Mucosa of rectum (tissue), 2 donors: Measurements from ENCODE around the gene RAB3IP.

ENCODE experiments used
- H3K27ac ChIP-seq, 2 donors: one replicate each; pipeline ENCODE4 v1.7.0; 2013; ENCODE audit warnings: inconsistent platforms in 2 of 2, low read depth in 2 of 2, low read length in 2 of 2
- H3K27me3 ChIP-seq, 2 donors: one replicate each; pipeline ENCODE4 v1.7.0; 2013; ENCODE audit warnings: low read length in 2 of 2; ENCODE audit not compliant: control insufficient read depth in 2 of 2, insufficient read depth in 2 of 2
- H3K36me3 ChIP-seq, 2 donors: one replicate each; pipeline ENCODE4 v1.7.0; 2013; ENCODE audit warnings: low read length in 2 of 2; ENCODE audit not compliant: control insufficient read depth in 2 of 2, insufficient read depth in 2 of 2
- H3K4me1 ChIP-seq, 2 donors: one replicate each; pipeline ENCODE4 v1.7.0; 2013; ENCODE audit warnings: low read length in 2 of 2, mild to moderate bottlenecking in 1 of 2; ENCODE audit not compliant: control insufficient read depth in 2 of 2, insufficient read depth in 2 of 2
- H3K4me3 ChIP-seq, 2 donors: one replicate each; pipeline ENCODE4 v1.7.0; 2013; ENCODE audit warnings: low read length in 2 of 2
- H3K9ac ChIP-seq, 2 donors: one replicate each; pipeline ENCODE4 v1.7.0; 2013; ENCODE audit warnings: low read length in 2 of 2, low read depth in 1 of 2, mild to moderate bottlenecking in 1 of 2
- H3K9me3 ChIP-seq, 2 donors: one replicate each; pipeline ENCODE4 v1.7.0; 2013; ENCODE audit warnings: low read length in 2 of 2; ENCODE audit not compliant: control insufficient read depth in 2 of 2
- donor health status: healthy.
- donor health status: Normal muscosa, but diverticular disease.

The RAB3IP gene, protein sequence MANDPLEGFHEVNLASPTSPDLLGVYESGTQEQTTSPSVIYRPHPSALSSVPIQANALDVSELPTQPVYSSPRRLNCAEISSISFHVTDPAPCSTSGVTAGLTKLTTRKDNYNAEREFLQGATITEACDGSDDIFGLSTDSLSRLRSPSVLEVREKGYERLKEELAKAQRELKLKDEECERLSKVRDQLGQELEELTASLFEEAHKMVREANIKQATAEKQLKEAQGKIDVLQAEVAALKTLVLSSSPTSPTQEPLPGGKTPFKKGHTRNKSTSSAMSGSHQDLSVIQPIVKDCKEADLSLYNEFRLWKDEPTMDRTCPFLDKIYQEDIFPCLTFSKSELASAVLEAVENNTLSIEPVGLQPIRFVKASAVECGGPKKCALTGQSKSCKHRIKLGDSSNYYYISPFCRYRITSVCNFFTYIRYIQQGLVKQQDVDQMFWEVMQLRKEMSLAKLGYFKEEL

DNA sequence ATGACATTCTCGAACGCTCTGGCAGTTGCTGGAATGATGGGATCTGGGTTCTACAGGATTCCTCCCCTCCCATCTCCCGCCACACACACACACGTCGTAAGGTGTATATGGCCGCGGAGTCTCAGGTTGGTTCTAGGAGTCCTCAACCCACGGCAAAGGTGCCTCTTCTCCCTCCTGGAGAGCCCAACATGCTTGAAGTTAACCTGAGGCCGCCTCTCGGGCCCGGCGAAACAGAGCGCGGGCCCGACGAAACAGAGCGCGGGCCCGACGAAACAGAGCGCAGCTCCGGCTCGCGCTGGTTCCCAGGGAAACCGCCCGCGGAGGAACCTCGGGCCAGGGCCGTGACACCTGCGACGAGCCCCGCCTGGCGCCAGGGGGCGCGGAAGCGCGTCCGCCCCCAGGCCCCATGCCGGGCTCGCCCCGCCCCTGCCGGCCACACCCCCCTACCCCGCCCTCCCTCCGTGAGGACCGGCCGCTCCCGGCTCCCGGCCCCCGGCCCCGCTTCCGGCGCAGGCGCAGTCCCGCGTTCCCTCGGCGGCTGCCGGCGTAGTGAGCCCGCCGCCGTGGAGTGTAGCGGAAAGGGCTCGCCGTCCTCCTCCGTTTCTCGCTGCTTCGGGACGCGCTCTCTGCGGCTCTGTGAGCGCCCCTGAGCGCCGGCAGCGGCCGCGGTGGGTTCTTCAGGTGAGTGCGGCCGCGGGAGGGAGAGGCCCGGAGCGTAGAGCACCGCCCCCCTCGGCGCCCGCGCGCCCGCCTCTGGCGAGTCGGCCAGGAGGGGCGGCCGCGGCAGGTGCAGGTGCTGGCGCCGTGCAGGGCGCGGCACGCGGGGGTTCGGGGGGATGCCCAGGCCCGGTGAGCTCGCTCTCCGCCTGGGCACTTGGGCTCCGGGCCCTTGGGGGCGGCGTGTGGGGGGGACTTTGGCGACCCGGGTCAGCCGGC, at the start of gene RAB3IP:
RAB3IP (plus strand) TSS at position 510 of the 936 bp plus-strand sequence. CDS start 16,549 bp downstream, outside the sequence.
- Histone ChIP-seq H3K27ac (peak within 1 kb of the TSS; percentile 94 to 96), H3K9me3 (no peaks in the 10 kb centered on the region), H3K4me1 (peaks cover 10 to 12% of the 10 kb centered on the region in 2 donors), H3K36me3 (no peaks in the 10 kb centered on the region), H3K9ac (peak within 1 kb of the TSS; percentile 88 to 90), H3K4me3 (peak within 1 kb of the TSS; percentile 78 to 88), H3K27me3 (no peaks in the 10 kb centered on the region)

DNA sequence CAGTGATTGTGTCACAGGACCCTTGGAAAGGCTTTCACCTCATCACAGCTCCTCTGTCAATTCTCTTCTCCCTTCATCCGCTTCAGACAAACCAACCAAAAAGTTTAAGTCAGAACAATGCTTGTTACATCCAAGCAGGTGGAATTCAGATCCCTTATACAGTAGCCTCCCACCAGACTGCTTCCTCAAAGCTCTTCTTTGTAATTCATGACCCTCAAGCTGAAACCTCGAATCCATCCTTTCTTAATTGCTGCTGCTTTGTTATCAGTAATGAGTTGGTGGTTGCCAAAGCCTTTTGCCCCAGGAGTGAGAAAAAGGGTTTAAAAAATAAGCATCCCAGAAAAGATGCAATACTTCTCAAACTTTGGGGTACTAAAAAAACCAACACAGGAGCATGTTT, 49.0 kb upstream of the RAB3IP start:
- Histone ChIP-seq H3K27me3 (no peaks in the 10 kb centered on the region), H3K9ac (no peak overlapping the region), H3K36me3 (no peaks in the 10 kb centered on the region), H3K4me3 (no peak overlapping the region), H3K27ac (no peak overlapping the region), H3K4me1 (no peaks in the 10 kb centered on the region), H3K9me3 (no peaks in the 10 kb centered on the region)

DNA sequence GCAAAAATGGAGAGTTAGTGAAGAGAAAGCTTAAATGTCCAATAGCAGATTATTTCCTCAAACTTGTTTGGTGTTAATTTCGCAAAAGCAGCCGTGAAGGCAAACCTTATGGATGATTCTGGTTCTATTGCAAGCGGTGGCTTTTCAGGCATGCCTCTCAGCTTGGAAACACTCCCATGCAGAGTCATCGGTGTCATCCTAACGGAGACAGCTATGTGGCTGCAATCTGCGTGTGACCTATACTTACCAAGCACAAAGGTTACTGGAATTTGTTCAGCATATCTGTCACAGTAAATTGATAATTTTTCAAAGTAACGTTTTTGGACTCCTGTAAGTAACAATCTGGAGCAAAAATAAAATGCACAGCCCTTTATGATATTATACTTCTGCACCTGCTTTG, 44.5 kb upstream of the RAB3IP start:
- no peaks in the 10 kb centered on the region for H3K9me3 ChIP-seq
- H3K27ac ChIP-seq: no peak overlapping the region
- no peaks in the 10 kb centered on the region for H3K4me1 ChIP-seq
- H3K36me3 ChIP-seq: no peaks in the 10 kb centered on the region
- H3K9ac ChIP-seq: no peak overlapping the region
- no peak overlapping the region for H3K4me3 ChIP-seq
- H3K27me3 ChIP-seq: no peaks in the 10 kb centered on the region

DNA sequence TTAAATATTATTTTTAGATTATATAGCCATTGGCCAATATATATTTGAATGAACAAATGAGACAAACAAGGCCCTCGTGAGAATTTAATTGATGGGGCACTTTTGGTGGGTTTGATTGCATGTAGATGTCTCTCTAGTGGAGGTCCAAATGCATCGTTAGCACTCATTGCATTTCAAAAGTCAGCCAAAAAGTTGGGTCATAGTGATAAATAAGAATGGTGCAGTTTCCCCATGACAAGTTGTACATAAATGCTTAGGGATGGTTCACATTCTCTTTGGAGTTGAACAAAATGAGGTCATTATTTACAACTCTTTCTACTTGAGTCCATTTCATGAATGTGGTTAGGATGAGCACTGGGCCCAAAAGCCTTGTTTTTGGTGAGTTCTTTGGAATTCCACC, 40.6 kb upstream of the RAB3IP start:
- no peak overlapping the region for H3K27ac ChIP-seq
- no peaks in the 10 kb centered on the region for H3K27me3 ChIP-seq
- no peaks in the 10 kb centered on the region for H3K36me3 ChIP-seq
- H3K4me1 ChIP-seq: no peaks in the 10 kb centered on the region
- no peaks in the 10 kb centered on the region for H3K9me3 ChIP-seq
- no peak overlapping the region for H3K9ac ChIP-seq
- no peak overlapping the region for H3K4me3 ChIP-seq

DNA sequence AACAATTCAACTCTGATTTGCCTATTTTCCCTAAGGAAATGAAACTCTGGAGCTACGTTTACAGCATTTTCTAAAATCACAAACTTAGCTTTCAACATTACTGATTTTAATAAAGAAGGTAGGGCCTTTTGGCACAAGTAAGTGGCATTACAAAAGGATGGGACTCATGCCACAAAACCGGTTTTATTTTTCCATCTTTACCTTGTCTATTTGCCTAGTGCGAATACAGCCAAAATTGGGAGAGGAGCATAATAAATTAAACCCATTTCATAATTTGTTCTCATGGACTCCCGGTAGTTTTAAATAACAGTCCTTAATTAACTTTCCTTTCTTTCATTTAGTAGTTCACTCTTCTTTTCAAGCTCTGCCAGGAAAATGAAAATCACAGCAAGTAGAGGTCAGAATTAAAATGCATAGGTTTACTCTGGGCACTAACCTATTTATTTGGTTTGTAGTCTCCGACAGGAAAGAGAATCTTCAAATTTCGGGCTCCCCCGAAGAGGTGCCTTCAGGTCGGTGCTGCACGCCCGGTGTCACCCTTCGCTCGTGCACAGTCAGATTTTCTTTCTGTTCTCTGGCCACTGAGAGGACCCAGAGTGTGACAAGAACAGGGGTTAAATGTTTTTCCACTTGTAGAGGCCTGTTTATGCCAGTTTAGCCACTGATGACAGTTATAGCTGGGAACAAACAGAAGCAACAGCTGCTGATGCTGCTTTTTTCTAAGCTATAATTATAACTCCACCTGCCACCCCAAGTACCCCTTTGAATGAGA, 39.7 kb upstream of the RAB3IP start, which contains the start of gene BEST3:
BEST3 (minus strand) TSS at position 535 of the 772 bp plus-strand sequence. CDS start 1,505 bp downstream, outside the sequence.
- Histone ChIP-seq H3K27ac (no peak within 1 kb of the TSS), H3K4me3 (no peak within 1 kb of the TSS), H3K36me3 (no peaks in the 10 kb centered on the region), H3K9ac (no peak within 1 kb of the TSS), H3K27me3 (no peaks in the 10 kb centered on the region), H3K9me3 (no peaks in the 10 kb centered on the region), H3K4me1 (no peaks in the 10 kb centered on the region)

DNA sequence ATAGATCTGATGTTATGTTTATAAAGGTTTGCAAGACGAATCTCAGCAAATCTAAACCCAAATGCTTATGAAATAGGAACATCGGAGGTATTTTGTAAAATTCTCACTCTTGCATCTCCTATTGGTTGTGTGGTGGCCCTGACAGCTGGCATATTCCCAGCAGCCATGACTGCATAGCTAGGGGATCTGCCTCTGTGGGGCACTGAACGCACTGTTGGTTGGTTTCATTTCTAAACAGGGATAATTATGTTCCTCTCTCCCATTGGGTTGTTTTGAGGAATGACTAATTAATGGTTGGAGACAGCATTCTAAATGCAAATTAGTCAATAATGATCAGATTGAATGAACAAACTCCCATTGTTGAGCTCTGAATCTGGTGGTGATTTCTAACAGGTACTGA, 36.8 kb upstream of the RAB3IP start:
- no peaks in the 10 kb centered on the region for H3K9me3 ChIP-seq
- H3K36me3 ChIP-seq: no peaks in the 10 kb centered on the region
- H3K27ac ChIP-seq: no peak overlapping the region
- no peaks in the 10 kb centered on the region for H3K4me1 ChIP-seq
- H3K27me3 ChIP-seq: no peaks in the 10 kb centered on the region
- no peak overlapping the region for H3K9ac ChIP-seq
- no peak overlapping the region for H3K4me3 ChIP-seq

DNA sequence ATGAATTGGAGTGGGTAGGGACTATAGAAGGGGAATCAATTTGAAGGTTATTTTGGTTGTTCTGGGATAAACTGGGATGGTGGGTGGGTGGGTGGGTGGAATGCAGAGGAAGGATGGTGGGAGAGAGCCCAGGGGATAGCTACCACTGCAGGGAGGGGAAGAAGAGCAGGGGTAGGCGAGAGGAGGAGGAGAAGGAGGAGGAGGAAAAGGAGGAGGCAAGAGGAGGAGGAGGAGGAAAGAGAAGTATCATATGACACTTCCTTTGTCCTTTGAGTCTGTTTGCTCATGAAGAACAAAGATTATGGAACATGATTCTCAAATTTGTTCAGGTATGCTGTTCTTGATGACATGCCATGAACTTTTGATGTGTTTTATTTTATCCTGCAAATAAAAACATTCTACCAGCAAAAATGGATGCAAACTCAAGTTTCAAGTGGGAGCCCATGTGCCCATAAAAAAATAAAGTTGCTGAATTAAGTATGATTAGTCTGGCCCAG, 35.5 kb upstream of the RAB3IP start:
- Histone ChIP-seq H3K4me3 (no peak overlapping the region), H3K9ac (no peak overlapping the region), H3K4me1 (no peaks in the 10 kb centered on the region), H3K27me3 (no peaks in the 10 kb centered on the region), H3K9me3 (no peaks in the 10 kb centered on the region), H3K27ac (no peak overlapping the region), H3K36me3 (no peaks in the 10 kb centered on the region)

DNA sequence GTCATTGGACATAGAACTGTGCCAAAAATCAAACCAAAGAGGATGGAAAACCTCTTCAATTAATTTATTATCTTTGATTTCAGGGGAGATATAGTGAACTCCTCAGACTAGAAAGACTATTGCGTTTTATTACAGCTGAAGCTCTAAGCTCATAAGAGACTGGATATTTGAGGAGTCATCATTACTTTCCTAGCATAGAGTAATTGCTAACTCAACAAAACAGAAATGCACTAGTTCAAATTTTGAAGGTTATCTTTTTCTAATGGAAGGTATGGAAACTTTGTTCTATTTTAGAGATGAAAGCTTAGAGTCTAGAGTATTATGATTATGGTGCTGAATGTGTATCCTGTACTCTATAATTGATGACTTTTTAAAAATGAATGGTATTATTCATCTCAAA, 34.3 kb upstream of the RAB3IP start:
- Histone ChIP-seq H3K27ac (no peak overlapping the region), H3K9me3 (no peaks in the 10 kb centered on the region), H3K36me3 (no peaks in the 10 kb centered on the region), H3K27me3 (no peaks in the 10 kb centered on the region), H3K4me1 (no peaks in the 10 kb centered on the region), H3K4me3 (no peak overlapping the region), H3K9ac (no peak overlapping the region)

DNA sequence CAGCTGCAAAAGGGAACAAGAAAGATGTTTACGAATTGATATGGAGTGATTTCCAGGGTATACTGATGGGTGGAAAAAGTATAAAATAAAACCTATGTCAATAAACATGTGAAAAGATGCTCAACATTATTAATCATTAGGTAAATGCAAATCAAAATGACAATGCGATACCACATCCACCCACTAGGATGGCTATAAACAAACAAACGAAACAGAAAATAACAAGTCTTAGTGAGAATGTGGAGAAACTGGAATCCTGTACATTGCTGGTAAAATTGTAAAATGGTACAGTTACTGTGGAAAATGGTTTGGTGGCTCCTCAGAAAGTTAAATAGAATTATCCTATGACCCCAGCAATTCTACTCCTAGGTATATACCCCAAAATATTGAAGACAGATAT, 30.0 kb upstream of the RAB3IP start:
- no peak overlapping the region for H3K9ac ChIP-seq
- H3K9me3 ChIP-seq: no peaks in the 10 kb centered on the region
- H3K27me3 ChIP-seq: no peaks in the 10 kb centered on the region
- no peak overlapping the region for H3K4me3 ChIP-seq
- no peaks in the 10 kb centered on the region for H3K36me3 ChIP-seq
- H3K27ac ChIP-seq: no peak overlapping the region
- no peaks in the 10 kb centered on the region for H3K4me1 ChIP-seq
